Fibroblast of upper back skin (primary cell): ENCODE data around the gene PDGFC.

ENCODE experiments used
- DNase-seq: peaks from one replicate; pipeline ENCODE4 v3.0.0-alpha.2; 2013

The PDGFC gene

DNA sequence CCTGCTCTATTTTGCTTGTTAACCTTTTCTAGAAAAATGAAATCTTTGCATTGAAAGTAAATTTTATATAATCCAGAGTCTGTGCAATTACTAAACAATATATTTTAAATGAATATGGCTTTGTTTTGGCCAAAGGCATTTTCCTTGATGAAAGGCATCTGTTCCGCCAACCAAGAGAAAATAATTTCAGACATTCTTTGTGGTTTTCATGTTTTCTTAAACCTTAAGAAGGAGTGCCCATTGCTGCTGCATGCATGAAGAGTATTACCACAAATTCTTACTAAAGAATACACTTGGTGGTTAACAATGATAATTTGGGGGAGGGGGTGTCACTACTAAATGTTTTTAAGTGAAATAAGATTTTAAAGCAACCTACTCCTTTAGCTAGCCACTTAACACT lies 2.7 kb upstream of the PDGFC start:
- peak; percentile 90 for DNase-seq

GRCh38 chr4:156972379-156973015 lies 898 bp upstream of the PDGFC start:
- DNase-seq = no peak

- DNase-seq = no peak
These were observed 379 bp downstream of the PDGFC start for GRCh38 chr4:156971165-156971675.

DNA sequence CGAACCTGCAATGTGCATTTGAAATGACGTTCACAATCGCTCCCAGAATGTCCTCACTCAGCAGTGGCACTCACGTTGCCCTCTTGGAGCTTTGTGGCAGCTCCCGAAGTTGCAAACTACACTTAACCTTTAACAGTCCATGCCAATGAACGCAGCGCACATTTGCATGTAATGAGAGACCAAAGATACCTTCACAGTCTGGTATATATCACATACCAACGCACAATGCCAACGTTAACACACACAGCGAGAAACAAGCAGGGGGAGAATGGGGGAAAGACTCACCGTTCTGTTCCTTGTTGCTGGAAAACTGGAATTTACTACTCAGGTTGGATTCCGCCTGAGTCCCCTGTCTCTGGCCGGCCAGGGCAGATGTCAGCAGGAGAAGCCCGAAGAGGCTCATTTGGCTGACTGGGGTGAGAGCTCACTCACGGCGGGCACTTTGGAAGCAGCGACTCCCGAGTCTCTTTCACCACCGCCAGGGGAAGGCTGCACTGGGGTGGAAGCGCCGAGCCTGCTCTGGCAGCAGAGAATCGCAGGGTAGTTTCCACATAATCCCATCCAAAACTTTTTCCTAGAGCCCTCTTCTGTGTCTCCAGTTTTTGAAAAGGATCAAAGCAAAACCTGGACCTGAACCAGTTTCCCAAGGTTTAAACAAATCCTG lies 966 bp downstream of the PDGFC start:
- DNase-seq = peak; percentile 67

- no peak for DNase-seq
These were observed 1.7 kb downstream of the PDGFC start for GRCh38 chr4:156969911-156970310.

DNA sequence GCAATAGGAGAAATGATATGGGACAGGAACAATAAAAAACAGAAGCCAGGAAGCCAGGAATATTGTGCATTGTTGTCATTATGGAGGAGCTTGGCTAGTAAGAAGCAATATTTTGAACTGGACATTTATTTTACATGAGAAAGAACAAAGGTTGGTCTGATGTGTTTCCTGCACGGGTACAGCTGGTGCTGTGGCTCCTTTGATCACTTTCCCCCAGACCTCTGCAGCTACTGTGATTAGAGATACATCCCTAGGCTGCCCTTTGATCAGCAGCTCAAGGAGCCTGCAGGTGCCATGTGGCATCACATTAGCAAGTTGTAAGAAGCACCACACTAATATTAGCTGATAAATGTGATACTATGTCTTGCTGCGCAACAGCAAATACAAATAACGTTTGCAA lies 2.5 kb downstream of the PDGFC start:
- DNase-seq = no peak

GRCh38 chr4:156968479-156968984 lies 3.1 kb downstream of the PDGFC start:
- peak; percentile 87 for DNase-seq

DNA sequence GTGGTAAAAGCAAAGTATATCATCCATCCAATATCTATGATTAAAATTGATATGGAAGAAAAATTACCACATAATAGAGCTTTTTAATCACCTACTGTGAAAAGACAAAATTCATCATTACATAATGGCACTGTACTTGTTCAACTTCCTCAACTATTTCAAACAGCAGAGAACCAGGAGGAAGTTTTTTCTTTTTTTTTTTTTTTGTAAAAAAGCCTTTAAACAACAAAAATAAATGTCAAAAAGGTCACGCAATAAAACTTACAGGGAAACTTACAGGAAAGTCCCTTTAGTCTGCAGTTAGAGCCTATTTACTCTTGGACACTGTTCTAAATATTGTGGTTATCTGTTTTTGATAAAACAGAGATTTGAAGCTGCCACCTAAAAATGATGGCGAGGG lies 4.8 kb downstream of the PDGFC start:
- DNase-seq = no peak

GRCh38 chr4:156963419-156963818 lies 8.2 kb downstream of the PDGFC start:
- no peak for DNase-seq

DNA sequence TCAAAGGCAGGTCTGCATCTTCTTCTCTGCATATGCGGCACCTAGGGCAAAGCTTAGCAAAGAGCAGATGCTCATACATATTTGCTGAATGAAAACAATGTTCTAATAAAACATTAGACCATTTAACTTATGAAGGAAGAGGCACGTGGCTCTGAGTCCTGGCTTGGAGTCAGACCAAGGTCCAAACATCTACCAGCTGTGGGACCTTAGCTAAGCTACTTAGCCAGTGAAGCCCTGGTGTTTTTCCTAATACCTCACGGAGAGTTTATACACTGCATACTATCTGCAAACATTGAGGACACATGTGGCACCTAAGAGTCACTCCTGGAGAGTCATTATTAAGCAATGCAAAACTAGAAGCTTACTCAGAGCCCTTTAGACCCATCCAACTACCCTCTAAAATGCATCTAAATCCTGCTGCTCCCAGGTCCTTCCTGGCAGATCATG lies 9.0 kb downstream of the PDGFC start:
- peak; percentile 87 for DNase-seq

DNA sequence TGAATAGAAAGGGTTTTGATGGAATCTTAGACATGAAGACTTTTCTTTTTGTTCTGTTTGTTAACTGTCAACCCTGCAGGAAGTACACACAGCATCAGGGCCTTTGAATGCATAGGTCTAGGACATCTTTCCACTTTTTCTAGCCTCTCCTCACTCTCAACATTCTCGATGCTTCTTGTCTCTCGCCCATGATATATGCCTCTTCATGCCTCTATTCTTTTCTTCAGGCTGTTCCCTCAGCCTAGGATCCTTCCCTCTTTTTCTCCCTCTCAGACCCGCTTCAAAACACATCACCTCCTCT lies 9.6 kb downstream of the PDGFC start:
- no peak for DNase-seq

DNA sequence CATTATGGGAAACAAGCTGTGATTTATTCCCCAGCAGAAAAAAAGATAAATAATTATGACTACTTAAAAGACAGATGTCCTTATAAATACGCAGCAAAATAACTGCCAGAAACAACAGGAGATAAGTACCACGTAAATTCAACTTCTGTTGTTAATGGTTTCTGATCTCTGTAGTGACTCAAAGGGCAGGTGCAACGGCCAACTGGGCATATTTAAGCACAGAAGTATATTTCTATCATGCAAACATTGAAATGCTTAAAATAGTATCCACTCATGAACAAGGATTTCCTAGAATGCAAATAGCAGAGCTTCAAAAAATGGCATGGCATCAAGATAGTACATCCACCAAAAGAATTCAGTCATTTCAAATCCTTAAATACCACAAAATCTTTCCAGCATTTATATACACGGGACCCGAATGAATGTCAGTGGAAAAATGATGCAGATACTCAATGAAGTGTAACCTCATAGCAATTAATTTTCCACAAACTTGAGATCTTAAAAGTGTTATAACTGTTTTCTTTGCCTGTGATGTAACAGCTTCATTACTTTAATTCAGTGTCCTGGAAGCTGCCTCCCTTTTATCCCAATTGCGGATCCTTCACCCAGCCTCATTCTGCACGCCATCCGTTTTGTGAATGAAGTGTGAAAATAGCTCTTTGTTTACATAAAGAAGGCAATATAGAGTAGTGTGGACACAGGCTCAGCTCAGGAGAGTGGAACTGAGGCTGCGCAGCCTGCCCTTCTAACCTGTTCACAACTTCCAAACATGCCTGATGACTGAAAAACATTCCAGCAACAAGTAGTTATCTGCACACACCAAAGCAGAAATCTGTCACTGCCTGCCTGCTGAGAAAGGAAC lies 10.2 kb downstream of the PDGFC start:
- DNase-seq = no peak

DNA sequence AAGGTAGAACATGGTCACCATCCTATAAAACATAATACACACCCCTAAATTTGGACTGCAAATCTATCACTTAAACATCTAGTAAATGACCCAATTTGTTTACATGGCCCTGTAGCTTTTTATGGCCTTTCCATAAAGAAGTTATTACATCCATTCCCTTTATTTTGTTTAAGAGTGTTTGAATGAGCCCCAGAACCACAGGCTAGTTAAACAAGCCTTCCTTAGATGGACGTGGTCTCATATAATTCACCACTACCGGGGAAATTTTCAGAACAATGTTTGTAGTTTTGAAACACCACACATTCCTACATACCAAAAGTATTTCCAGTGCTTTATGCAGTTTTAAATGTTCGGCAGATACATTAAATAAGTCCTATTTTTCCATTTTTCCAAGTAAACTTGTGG lies 12.3 kb downstream of the PDGFC start:
- peak; percentile 85 for DNase-seq

- no peak for DNase-seq
These were observed 13.1 kb downstream of the PDGFC start for GRCh38 chr4:156958276-156959074.

GRCh38 chr4:156957556-156957955 lies 14.0 kb downstream of the PDGFC start:
- no peak for DNase-seq

DNA sequence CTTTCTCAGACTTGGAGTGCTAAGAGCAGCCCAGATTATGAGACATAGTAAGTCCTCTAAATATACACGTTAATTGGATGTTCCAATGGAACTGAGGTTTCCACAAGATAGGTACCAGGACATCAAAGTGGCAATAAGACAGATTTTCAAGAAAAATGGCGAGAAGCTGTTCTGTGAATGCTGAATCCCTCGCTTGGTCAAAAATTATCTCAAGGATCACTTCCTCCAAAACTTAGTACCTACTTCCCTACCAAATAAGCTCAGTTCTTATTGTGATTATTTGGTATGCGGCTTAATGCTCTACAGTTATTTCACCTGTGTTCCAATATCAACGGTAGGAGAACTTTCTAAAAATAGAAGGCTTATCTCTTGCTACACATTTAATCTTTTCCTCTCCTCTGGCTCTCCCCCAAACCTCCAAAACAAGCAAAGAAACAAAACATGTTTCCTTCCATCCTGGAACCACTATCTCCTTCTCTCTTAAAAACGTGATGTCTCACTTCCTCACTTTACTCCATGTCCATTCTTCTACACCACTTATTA lies 14.7 kb downstream of the PDGFC start:
- no peak for DNase-seq

GRCh38 chr4:156956359-156956758 lies 15.2 kb downstream of the PDGFC start:
- DNase-seq = no peak

DNA sequence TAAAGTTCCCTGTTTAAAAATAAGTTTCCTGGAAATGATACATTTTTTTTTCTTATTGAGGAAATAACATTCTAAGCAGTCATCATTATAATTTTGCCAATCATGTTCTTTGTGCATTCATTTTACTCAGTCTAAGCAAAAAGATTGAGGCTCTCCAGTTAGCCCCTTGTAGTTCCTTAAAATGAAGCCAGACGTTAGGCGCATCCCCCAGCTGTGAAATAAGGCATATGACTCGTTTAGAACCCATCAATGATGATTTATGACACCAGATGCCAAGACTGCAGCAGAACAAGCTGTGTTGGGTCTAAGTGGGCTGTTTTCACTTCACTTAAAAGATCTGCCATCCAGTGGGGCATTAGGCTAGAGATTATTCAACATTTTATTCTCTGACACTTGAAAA lies 17.0 kb downstream of the PDGFC start:
- DNase-seq = peak; percentile 68

DNA sequence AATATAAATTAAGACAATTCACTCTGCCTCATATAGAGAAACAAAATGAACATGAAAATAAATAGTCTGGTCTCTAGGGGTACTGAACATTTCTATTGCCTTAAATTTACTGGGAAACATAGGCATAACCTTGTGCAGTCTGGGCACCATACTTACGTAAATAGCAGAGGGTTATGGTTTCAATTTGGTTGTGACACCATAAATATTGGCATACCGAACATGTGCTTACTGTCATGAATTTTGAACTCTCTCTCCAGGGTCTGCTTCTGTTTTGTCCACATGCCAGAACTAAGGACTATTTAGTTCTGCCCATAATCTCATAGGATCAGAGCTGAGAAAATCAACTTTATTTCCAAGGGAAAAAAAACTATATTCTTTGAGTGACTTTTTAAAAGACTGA lies 17.6 kb downstream of the PDGFC start:
- DNase-seq = no peak

GRCh38 chr4:156953001-156953400 lies 18.6 kb downstream of the PDGFC start:
- DNase-seq = no peak

- no peak for DNase-seq
These were observed 19.4 kb downstream of the PDGFC start for GRCh38 chr4:156952078-156952759.

- DNase-seq = no peak
These were observed 20.7 kb downstream of the PDGFC start for GRCh38 chr4:156950948-156951347.
